SK-N-SH treated with all-trans-retinoic acid at 6 μM for 48 hours (cell line): ENCODE measurements around the gene DCTN3.

ENCODE experiments used
- CSDC2 ChIP-seq: fragments of 250-450 bp; sonication (Bioruptor Pico); IDR thresholded peaks from 2 replicates; pipeline ENCODE4 v1.5.0; 2020; ENCODE audit warnings: mild to moderate bottlenecking, moderate library complexity
- ESRRG ChIP-seq: fragments of 250-450 bp; sonication (Bioruptor Pico); IDR thresholded peaks from 2 replicates; pipeline ENCODE4 v1.6.1; 2021; ENCODE audit warnings: mild to moderate bottlenecking
- ISL1 ChIP-seq: fragments of 250-450 bp; sonication (Bioruptor Pico); IDR thresholded peaks from 2 replicates; pipeline ENCODE4 v2.1.2; 2022; ENCODE audit warnings: mild to moderate bottlenecking, moderate library complexity
- PPARA ChIP-seq: fragments of 250-450 bp; sonication (Bioruptor Pico); IDR thresholded peaks from 2 replicates; pipeline ENCODE4 v1.5.0; 2020; ENCODE audit warnings: mild to moderate bottlenecking, borderline replicate concordance
- SNAI2 ChIP-seq: fragments of 250-450 bp; sonication (Bioruptor Pico); IDR thresholded peaks from 2 replicates; pipeline ENCODE4 v1.5.0; 2020; ENCODE audit warnings: mild to moderate bottlenecking, moderate library complexity
- ZFP3 ChIP-seq: fragments of 250-450 bp; sonication (Bioruptor Pico); IDR thresholded peaks from 2 replicates; pipeline ENCODE4 v1.5.0; 2020; ENCODE audit warnings: mild to moderate bottlenecking, moderate library complexity
- ZNF70 ChIP-seq: fragments of 450-650 bp; formaldehyde crosslinking; IDR thresholded peaks from 2 replicates; pipeline ENCODE4 v1.5.0; 2020; ENCODE audit warnings: mild to moderate bottlenecking, moderate library complexity
- TF ChIP-seq, protein P1 (sequence below): fragments of 250-450 bp; sonication (Bioruptor Pico); IDR thresholded peaks from 2 replicates; pipeline ENCODE4 v1.8.0; 2020; ENCODE audit warnings: mild to moderate bottlenecking, moderate library complexity, borderline replicate concordance
- TF ChIP-seq, protein P2 (sequence below): fragments of 250-450 bp; sonication (Bioruptor Pico); IDR thresholded peaks from 2 replicates; pipeline ENCODE4 v1.8.0; 2021; ENCODE audit warnings: low read depth, mild to moderate bottlenecking, moderate library complexity, borderline replicate concordance

- TF ChIP-seq, protein P1, sequence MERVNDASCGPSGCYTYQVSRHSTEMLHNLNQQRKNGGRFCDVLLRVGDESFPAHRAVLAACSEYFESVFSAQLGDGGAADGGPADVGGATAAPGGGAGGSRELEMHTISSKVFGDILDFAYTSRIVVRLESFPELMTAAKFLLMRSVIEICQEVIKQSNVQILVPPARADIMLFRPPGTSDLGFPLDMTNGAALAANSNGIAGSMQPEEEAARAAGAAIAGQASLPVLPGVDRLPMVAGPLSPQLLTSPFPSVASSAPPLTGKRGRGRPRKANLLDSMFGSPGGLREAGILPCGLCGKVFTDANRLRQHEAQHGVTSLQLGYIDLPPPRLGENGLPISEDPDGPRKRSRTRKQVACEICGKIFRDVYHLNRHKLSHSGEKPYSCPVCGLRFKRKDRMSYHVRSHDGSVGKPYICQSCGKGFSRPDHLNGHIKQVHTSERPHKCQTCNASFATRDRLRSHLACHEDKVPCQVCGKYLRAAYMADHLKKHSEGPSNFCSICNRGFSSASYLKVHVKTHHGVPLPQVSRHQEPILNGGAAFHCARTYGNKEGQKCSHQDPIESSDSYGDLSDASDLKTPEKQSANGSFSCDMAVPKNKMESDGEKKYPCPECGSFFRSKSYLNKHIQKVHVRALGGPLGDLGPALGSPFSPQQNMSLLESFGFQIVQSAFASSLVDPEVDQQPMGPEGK (CRISPR knock-in tag), result no peak
- no peak for TF ChIP-seq ZFP3
- TF ChIP-seq, protein P2, sequence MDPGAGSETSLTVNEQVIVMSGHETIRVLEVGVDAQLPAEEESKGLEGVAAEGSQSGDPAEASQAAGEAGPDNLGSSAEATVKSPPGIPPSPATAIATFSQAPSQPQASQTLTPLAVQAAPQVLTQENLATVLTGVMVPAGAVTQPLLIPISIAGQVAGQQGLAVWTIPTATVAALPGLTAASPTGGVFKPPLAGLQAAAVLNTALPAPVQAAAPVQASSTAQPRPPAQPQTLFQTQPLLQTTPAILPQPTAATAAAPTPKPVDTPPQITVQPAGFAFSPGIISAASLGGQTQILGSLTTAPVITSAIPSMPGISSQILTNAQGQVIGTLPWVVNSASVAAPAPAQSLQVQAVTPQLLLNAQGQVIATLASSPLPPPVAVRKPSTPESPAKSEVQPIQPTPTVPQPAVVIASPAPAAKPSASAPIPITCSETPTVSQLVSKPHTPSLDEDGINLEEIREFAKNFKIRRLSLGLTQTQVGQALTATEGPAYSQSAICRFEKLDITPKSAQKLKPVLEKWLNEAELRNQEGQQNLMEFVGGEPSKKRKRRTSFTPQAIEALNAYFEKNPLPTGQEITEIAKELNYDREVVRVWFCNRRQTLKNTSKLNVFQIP (CRISPR knock-in tag), result no peak
- no peak for TF ChIP-seq ISL1 (CRISPR knock-in tag)
- no peak for TF ChIP-seq PPARA
- no peak for TF ChIP-seq CSDC2 (CRISPR knock-in tag)
- no peak for TF ChIP-seq SNAI2
- TF ChIP-seq ESRRG (CRISPR knock-in tag), result no peak
- no peak for TF ChIP-seq ZNF70 (CRISPR knock-in tag)
Measured at GRCh38 chr9:34635556-34635955, 15.3 kb upstream of the DCTN3 start.
